ENCODE data around the gene CT45A1.
"Not testable (repeated sequence)": the region's sequence is repeated elsewhere in the genome, so short reads cannot be mapped to it uniquely, and the experiment has no call there.

Gene CT45A1, protein sequence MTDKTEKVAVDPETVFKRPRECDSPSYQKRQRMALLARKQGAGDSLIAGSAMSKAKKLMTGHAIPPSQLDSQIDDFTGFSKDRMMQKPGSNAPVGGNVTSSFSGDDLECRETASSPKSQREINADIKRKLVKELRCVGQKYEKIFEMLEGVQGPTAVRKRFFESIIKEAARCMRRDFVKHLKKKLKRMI

DNA sequence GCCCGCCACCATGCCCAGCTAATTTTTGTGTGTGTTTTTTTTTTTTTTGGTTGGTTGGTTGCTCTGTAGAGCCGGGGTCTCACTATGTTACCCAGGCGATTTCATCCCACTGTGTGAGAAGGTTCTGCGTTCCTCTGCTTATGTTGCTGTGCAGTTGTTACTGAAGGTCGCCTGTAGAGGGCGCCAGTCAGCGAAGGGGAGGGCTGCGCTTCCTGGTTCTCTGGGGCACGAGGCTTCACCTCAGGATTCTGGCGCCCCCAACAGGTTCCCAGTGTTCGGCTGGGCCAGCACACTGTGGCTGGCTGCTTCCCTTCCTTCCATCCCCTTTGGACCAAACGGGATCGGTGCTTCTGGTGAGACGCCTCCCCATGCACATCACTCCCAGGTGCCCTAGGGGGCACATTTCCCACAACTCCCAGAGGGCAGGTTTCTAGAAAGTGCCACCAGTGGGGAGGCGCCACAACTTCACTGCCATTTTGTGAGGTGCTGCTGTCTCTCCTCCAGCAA is at the start of gene CT45A1:
TSS of gene CT45A1 (plus strand) at position 457 of the 507 bp plus-strand sequence. CDS start 5,302 bp downstream, outside the sequence.
- H3K4me1 ChIP-seq (ENCODE audit: insufficient read depth, low read length); H3K27ac ChIP-seq (ENCODE audit: low read length); H3K27me3 ChIP-seq (ENCODE audit: insufficient read depth, low read length); H3K9me3 ChIP-seq (ENCODE audit: insufficient read depth, low read depth, low read length); H3K9ac ChIP-seq (ENCODE audit: low read depth, low read length); H3K36me3 ChIP-seq (ENCODE audit: insufficient read depth, low read depth, low read length); H3K4me3 ChIP-seq (ENCODE audit: low read length): not testable (repeated sequence)

- not testable (repeated sequence) for H3K4me3 ChIP-seq (ENCODE audit: low read length); H3K36me3 ChIP-seq (ENCODE audit: insufficient read depth, low read depth, low read length); H3K9ac ChIP-seq (ENCODE audit: low read depth, low read length); H3K9me3 ChIP-seq (ENCODE audit: insufficient read depth, low read depth, low read length); H3K4me1 ChIP-seq (ENCODE audit: insufficient read depth, low read length); H3K27ac ChIP-seq (ENCODE audit: low read length); H3K27me3 ChIP-seq (ENCODE audit: insufficient read depth, low read length)
Observed at GRCh38 chrX:135672979-135673378, 40.5 kb upstream of the CT45A1 start.

DNA sequence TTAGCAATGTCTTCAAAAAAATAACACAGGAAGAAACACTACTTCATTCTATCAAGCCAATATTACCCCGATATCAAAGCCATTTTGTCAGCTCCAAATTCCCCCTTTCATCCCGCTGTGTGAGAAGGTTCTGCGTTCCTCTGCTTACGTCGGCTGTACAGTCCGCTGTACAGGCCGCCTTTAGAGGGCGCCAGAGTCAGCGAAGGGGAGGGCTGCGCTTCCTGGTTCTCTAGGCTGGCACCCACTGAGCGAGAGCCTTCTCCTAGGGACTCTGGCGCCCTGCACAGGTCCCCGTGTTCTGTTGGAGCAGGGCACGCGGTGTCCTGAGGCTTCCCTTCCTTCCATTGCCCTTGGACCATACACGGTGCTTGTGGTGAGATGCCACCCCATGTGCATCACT is 25.3 kb upstream of the CT45A1 start:
- Histone ChIP-seq H3K4me1 (ENCODE audit: insufficient read depth, low read length) (no peaks in the 10 kb centered on the region), H3K27me3 (ENCODE audit: insufficient read depth, low read length) (no peaks in the 10 kb centered on the region), H3K27ac (ENCODE audit: low read length) (no peak overlapping the region), H3K36me3 (ENCODE audit: insufficient read depth, low read depth, low read length) (no peaks in the 10 kb centered on the region), H3K4me3 (ENCODE audit: low read length) (no peak overlapping the region), H3K9me3 (ENCODE audit: insufficient read depth, low read depth, low read length) (no peaks in the 10 kb centered on the region), H3K9ac (ENCODE audit: low read depth, low read length) (no peak overlapping the region)

DNA sequence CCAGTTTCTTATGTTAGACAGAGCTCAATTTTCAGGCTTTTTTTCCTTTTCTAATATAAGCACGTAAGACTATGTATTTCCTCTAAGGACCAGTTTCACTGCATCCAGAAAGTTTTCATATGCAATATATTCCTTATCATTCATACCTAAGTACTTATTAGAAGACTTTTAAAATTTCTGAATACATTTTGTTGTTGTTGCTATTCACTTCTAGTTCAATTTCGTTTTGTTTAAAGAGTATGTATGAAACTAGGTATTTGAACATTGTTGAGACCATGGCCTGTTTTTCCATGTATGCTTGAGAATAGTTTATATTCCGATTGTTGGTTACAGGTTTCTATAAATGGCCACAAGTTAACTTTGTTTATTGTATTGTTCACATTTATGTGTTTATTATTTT is 18.0 kb upstream of the CT45A1 start:
- Histone ChIP-seq H3K36me3 (ENCODE audit: insufficient read depth, low read depth, low read length) (no peaks in the 10 kb centered on the region), H3K27ac (ENCODE audit: low read length) (no peak overlapping the region), H3K4me3 (ENCODE audit: low read length) (no peak overlapping the region), H3K27me3 (ENCODE audit: insufficient read depth, low read length) (no peaks in the 10 kb centered on the region), H3K9me3 (ENCODE audit: insufficient read depth, low read depth, low read length) (no peaks in the 10 kb centered on the region), H3K4me1 (ENCODE audit: insufficient read depth, low read length) (no peaks in the 10 kb centered on the region), H3K9ac (ENCODE audit: low read depth, low read length) (no peak overlapping the region)

DNA sequence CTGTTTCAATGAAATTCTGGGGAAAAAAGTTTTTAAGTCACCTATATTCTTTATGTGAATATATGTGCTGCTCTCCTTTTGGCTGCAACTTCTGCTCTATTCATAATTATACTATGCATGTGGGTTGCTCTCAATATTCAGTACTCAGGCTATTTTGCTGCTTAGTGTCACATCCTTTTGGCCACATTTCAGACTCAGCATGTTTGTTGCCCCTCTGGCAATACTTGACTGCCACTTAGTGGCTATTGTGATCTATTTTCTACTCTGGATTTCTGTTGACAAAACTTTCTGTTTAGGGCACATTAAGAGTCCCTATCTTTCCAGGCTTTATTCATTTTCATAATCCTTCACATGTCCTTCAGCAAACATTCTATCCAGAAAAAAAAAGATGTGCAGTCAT is 15.8 kb upstream of the CT45A1 start:
- no peaks in the 10 kb centered on the region for H3K36me3 ChIP-seq (ENCODE audit: insufficient read depth, low read depth, low read length)
- H3K27me3 ChIP-seq (ENCODE audit: insufficient read depth, low read length) = no peaks in the 10 kb centered on the region
- no peak overlapping the region for H3K4me3 ChIP-seq (ENCODE audit: low read length)
- H3K9me3 ChIP-seq (ENCODE audit: insufficient read depth, low read depth, low read length) = no peaks in the 10 kb centered on the region
- H3K27ac ChIP-seq (ENCODE audit: low read length) = no peak overlapping the region
- H3K9ac ChIP-seq (ENCODE audit: low read depth, low read length) = no peak overlapping the region
- H3K4me1 ChIP-seq (ENCODE audit: insufficient read depth, low read length) = no peaks in the 10 kb centered on the region

DNA sequence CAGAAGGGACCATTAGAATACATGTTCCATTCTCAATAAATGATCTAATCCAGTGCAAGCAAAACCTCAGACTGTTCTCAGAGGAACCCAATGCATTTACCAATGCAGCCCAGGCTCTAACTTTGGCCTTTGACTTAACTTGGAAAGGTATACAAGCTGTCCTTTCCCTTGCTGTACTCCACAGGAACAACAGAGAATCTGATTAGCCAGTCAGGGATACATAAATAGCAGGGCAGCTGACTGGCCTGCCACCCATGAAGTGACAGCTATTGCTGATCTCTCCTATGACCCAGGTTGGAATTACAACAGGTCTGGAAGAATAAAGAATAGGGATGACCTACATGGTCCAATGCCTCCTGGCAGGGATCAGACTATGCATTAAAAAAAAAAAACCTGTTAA is 14.5 kb upstream of the CT45A1 start:
- no peaks in the 10 kb centered on the region for H3K27me3 ChIP-seq (ENCODE audit: insufficient read depth, low read length)
- H3K4me3 ChIP-seq (ENCODE audit: low read length) = no peak overlapping the region
- H3K36me3 ChIP-seq (ENCODE audit: insufficient read depth, low read depth, low read length) = no peaks in the 10 kb centered on the region
- no peak overlapping the region for H3K9ac ChIP-seq (ENCODE audit: low read depth, low read length)
- H3K9me3 ChIP-seq (ENCODE audit: insufficient read depth, low read depth, low read length) = no peaks in the 10 kb centered on the region
- H3K4me1 ChIP-seq (ENCODE audit: insufficient read depth, low read length) = no peaks in the 10 kb centered on the region
- no peak overlapping the region for H3K27ac ChIP-seq (ENCODE audit: low read length)

- Histone ChIP-seq H3K9ac (ENCODE audit: low read depth, low read length) (no peak overlapping the region), H3K4me3 (ENCODE audit: low read length) (no peak overlapping the region), H3K27me3 (ENCODE audit: insufficient read depth, low read length) (no peaks in the 10 kb centered on the region), H3K9me3 (ENCODE audit: insufficient read depth, low read depth, low read length) (no peaks in the 10 kb centered on the region), H3K4me1 (ENCODE audit: insufficient read depth, low read length) (no peaks in the 10 kb centered on the region), H3K36me3 (ENCODE audit: insufficient read depth, low read depth, low read length) (no peaks in the 10 kb centered on the region), H3K27ac (ENCODE audit: low read length) (no peak overlapping the region)
Observed at GRCh38 chrX:135707880-135708279, 5.6 kb upstream of the CT45A1 start.

DNA sequence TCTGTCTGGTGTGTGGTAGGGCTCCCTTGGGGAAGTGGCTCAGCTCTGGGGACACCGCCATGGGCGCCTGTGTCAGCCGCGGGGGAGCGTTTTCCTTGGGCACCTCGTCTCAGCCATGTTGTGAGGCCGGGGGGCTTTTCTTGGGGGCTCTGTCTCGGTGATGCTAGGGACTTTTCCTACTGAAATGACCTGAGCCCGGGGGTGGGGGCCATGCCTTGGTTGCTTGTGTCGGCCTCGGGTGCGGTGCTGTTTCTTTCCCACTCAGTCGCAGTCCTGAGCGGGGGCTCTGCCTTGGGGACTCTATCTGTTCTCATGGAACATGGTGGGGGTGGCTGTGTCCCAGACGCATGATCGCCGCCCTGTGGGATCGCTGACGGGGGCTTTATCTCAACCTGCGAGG is 356 bp downstream of the CT45A1 start:
- no peaks in the 10 kb centered on the region for H3K4me1 ChIP-seq (ENCODE audit: insufficient read depth, low read length)
- no peak overlapping the region for H3K9ac ChIP-seq (ENCODE audit: low read depth, low read length)
- no peak overlapping the region for H3K4me3 ChIP-seq (ENCODE audit: low read length)
- H3K36me3 ChIP-seq (ENCODE audit: insufficient read depth, low read depth, low read length) = no peaks in the 10 kb centered on the region
- H3K9me3 ChIP-seq (ENCODE audit: insufficient read depth, low read depth, low read length) = no peaks in the 10 kb centered on the region
- no peak overlapping the region for H3K27ac ChIP-seq (ENCODE audit: low read length)
- no peaks in the 10 kb centered on the region for H3K27me3 ChIP-seq (ENCODE audit: insufficient read depth, low read length)

GRCh38 chrX:135734666-135735065 is 21.2 kb downstream of the CT45A1 start:
- not testable (repeated sequence) for H3K27ac ChIP-seq (ENCODE audit: low read length); H3K4me3 ChIP-seq (ENCODE audit: low read length); H3K9ac ChIP-seq (ENCODE audit: low read depth, low read length); H3K4me1 ChIP-seq (ENCODE audit: insufficient read depth, low read length); H3K9me3 ChIP-seq (ENCODE audit: insufficient read depth, low read depth, low read length); H3K27me3 ChIP-seq (ENCODE audit: insufficient read depth, low read length); H3K36me3 ChIP-seq (ENCODE audit: insufficient read depth, low read depth, low read length)

DNA sequence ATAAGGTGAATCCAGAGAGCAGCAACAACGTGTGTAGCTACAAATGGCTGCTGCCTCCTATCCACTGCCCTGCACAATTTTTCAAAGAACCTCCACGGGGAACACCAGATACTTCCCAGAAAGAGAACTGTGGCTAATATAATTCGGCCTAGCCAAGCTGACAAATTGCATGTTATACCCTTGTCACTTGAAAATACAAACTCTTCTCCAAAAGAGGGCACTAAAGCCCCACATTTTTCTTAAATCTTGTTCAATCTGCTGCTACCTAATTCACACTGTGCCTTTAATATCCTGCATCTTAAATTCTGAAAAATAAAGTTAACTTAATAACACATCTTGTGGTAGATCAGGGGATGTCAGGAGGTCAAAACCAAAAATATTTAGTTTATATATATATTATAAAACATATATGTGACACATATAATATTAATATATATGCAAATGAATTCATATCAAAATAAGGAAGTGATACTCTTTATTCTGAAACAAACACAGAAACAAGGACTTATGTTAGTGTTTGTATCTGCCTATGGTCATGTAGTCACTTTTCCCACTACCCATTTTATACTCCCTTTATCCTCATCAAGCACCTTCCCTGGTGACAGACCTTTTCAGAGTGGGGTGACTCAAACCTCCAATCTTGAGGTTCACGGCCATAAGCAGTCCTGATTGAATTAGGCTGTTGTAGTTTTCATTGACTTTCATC is 24.1 kb downstream of the CT45A1 start:
- no peak overlapping the region for H3K27ac ChIP-seq (ENCODE audit: low read length)
- no peaks in the 10 kb centered on the region for H3K9me3 ChIP-seq (ENCODE audit: insufficient read depth, low read depth, low read length)
- no peak overlapping the region for H3K4me3 ChIP-seq (ENCODE audit: low read length)

GRCh38 chrX:135740681-135741149 is 27.3 kb downstream of the CT45A1 start:
- no peak overlapping the region for H3K9ac ChIP-seq (ENCODE audit: low read depth, low read length)

More for the DNA sequence above, 24.1 kb downstream of the CT45A1 start:
- H3K27me3 ChIP-seq (ENCODE audit: insufficient read depth, low read length) = no peaks in the 10 kb centered on the region
- no peaks in the 10 kb centered on the region for H3K4me1 ChIP-seq (ENCODE audit: insufficient read depth, low read length)
- no peaks in the 10 kb centered on the region for H3K36me3 ChIP-seq (ENCODE audit: insufficient read depth, low read depth, low read length)
- no peak overlapping the region for H3K9ac ChIP-seq (ENCODE audit: low read depth, low read length)

DNA sequence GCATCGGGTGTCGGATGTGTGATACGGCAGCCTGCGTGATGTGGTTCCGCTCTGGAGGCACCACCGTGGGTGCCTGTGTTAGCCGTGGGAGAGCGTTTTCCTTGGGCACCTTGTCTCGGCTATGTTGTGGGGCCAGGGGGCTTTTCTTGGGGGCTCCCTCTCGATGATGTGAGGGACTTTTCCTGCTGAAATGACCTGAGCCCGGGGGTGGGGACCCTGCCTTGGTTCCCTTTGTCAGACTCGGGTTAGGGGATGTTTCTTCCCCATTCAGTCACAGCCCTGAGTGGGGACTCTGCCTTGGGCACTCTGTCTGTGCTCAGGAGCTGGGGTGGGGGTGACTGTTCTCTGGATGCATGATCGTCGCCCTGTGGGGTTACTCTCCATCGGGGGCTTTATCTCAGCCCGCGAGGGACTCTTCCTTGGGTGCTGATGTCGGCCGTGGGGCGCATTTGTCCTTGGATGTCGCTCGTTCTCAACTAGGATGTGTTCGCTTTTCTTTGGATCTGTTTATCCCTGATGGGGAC is 27.8 kb downstream of the CT45A1 start:
- Histone ChIP-seq H3K27ac (ENCODE audit: low read length) (no peak overlapping the region), H3K9me3 (ENCODE audit: insufficient read depth, low read depth, low read length) (no peaks in the 10 kb centered on the region; the same call in 1 of the 2 replicates), H3K9ac (ENCODE audit: low read depth, low read length) (no peak overlapping the region), H3K4me1 (ENCODE audit: insufficient read depth, low read length) (no peaks in the 10 kb centered on the region), H3K27me3 (ENCODE audit: insufficient read depth, low read length) (no peaks in the 10 kb centered on the region), H3K36me3 (ENCODE audit: insufficient read depth, low read depth, low read length) (no peaks in the 10 kb centered on the region), H3K4me3 (ENCODE audit: low read length) (no peak overlapping the region)

More at GRCh38 chrX:135740681-135741149, 27.3 kb downstream of the CT45A1 start:
- Histone ChIP-seq H3K9me3 (ENCODE audit: insufficient read depth, low read depth, low read length) (no peaks in the 10 kb centered on the region; the same call in 1 of the 2 replicates), H3K27me3 (ENCODE audit: insufficient read depth, low read length) (no peaks in the 10 kb centered on the region), H3K4me3 (ENCODE audit: low read length) (no peak overlapping the region), H3K4me1 (ENCODE audit: insufficient read depth, low read length) (no peaks in the 10 kb centered on the region), H3K36me3 (ENCODE audit: insufficient read depth, low read depth, low read length) (no peaks in the 10 kb centered on the region), H3K27ac (ENCODE audit: low read length) (no peak overlapping the region)
